Ovary (tissue), 3 donors: Measurements from ENCODE around the gene ARPC4.

ENCODE experiments used
- CTCF ChIP-seq, 3 donors: fragments of 450-650 bp in 2 of 3; fragments of 200-600 bp in 1 of 3; IDR thresholded peaks; one replicate each; pipeline versions ENCODE4 v1.5.1 to v1.8.0; 2016 to 2022; ENCODE audit warnings: antibody characterized with exemption in 3 of 3, mild to moderate bottlenecking in 1 of 3
- EP300 ChIP-seq: sonication (generic); formaldehyde crosslinking; IDR thresholded peaks from one replicate; pipeline ENCODE4 v1.6.1; 2017; ENCODE audit warnings: antibody characterized with exemption
- POLR2A ChIP-seq: fragments of 450-650 bp; IDR thresholded peaks from one replicate; pipeline ENCODE4 v1.6.1; 2017; ENCODE audit warnings: antibody characterized with exemption, mild to moderate bottlenecking, moderate library complexity
- donor health status: DM: no; HTN: no; CAD: no.

GRCh38 chr3:9765865-9766264, 27.0 kb upstream of the ARPC4 start:
- no peak for TF ChIP-seq CTCF (IDR thresholded peaks at IDR 0.05)
- TF ChIP-seq POLR2A = no peak
- no peak for TF ChIP-seq EP300
